GM18505 (cell line): ENCODE data around the gene TECTA.

Experiments
- ATAC-seq: cut with Tn5 transposase; IDR thresholded peaks from one replicate; pipeline ENCODE4 v1.9.1; 2021; ENCODE audit not compliant: unreplicated experiment
- POLR2A ChIP-seq: IDR thresholded peaks from 4 replicates; pipeline ENCODE4 v1.6.1; 2011; ENCODE audit warnings: borderline replicate concordance; ENCODE audit not compliant: insufficient read depth, insufficient read length; ENCODE audit errors: extremely low read depth

Gene TECTA

DNA sequence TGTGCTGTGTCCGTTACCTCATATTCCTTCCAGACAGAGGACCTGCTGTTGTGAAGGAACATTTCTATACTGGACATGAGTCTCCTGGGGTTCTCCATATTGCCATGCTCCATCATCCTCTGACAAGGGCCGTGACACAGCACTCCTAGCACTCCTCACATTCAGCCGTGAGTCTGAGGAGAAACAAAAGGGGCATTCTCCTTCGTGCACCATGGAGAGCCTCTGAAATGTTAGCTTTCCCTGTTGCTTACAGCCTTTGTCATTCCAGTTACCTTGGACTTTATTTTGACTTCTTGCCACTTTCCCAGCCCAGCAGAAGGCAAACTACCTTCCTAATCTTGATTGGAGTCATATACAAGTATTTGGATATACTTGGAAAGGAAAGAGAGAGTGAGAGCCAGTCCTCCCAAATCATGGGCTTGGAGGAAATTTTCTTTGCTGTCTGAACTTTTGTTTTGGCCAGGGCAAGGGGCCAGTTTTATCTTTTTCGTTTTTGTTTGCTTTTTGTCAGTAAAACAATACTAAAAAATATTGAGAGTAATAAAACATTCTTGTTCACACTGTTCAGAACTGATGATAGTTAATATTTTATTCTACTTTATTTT is 29.1 kb upstream of the TECTA start:
- no peak for TF ChIP-seq POLR2A
- no peak for ATAC-seq

DNA sequence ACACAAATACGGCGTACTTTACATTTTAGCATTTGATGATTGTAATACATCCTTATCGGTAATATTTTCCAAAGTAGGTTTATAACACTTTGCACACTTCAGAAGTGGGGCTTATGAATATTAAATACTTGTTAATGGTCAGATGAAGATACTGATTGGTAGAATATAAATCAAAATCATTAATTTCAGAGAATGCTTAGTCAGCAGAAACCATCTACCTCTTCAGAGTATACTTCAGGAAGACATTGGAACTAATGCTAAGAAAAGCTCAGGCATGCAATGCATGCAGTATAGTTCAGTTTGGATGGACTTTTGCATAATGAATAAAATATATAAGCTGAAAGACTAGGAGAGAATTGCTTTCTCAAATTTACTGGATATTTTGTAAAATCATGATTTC is 19.7 kb upstream of the TECTA start:
- TF ChIP-seq POLR2A = no peak
- ATAC-seq = no peak

DNA sequence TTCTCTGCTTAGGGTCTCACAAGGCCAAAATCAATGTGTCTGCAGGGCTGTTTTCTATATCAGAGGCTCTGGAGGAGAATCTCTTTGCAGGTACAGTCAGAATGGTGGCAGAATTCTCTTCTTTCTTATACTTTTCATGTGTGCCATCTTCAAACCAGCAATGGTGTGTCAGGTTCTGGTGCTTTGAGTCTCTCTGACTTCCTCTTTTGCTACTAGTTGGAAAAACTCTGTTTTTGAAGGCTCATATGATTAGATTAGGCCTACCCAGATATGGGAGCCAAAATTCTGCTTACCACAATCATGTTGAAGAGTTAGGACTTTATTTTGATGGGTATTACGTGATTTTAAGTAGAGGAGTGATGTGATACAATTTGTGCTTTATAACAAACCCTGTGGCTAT is 18.8 kb upstream of the TECTA start:
- TF ChIP-seq POLR2A = no peak
- no peak for ATAC-seq

DNA sequence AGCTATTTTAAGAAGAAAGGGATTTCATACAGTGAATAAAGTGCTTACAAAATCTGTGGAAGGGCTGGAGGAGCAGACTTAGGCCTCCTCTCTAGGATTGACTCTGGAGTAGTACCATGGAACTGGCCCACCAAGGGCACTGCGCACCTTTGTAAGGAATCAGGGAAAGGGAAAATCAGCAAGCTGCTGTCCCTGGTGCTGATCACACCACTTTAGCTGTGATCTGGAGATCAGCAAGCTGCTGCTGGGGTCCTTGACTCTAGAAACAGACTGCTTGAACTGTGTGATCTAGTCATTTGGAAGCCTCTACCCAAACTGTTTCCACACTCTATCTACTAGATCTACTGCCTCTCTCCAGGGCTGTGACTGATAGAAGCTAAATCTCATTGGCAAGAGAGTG is 18.4 kb upstream of the TECTA start:
- ATAC-seq = no peak
- no peak for TF ChIP-seq POLR2A

DNA sequence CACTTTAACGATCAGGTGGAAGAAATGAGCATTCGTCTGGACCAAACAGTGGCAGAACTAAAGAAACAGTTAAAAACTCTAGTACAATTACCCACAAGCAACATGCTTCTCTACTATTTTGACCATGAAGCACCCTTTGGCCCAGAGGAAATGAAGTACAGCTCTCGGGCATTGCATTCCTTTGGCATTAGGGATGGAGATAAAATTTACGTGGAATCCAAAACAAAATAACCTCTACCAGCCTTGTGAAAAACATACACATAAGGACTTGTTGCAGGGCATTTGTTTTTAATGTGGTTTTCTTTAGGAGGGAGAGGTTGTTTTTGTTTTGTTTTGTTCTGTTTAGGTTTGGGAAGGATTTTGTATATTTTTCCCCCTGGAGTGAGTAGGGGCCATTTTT is 14.2 kb upstream of the TECTA start:
- no peak for TF ChIP-seq POLR2A
- ATAC-seq = no peak

DNA sequence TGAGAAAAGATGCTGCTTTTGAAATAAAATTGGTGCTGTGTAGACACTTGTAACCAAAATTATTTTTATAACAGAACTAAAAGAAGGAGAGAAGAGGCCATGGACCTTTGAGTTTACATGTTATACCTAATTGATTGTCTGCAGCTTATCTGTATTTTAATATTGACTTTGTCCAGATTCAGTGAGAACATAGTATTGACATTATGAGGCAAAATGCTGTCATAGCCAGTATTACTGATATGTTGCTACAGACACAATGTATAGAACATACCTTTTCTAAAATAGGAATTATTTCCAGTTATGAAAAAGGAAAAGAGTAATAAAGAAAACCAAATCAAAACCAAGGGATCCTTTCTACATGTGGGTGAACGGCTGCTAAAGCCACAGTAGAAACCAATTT is 11.5 kb upstream of the TECTA start:
- no peak for TF ChIP-seq POLR2A
- no peak for ATAC-seq

DNA sequence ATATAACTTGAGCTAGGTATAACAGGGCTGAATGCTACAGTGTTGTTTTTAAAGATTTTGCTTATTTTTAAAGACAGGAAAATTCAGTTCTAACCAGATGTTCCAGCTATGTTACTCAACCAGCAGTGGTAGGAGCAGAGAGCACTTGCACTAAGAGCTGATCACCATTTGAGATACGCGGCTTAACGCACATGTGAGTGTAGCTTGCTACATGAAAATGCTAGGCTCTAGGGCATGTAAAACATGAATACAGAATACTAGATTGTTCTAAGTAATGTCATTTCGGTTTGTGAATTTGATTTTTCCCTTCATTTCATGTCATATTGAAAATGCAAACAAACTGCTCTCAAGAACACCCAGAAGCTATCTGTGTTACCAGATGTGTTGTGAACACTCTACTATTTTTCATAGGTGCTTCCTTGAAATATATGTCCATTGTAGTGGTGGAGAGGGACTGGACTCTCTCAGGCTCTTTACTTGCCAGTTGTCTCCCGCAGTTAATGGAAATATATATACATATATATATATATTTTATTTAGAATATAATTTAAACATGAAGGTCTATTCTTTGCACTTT is 10.8 kb upstream of the TECTA start:
- no peak for ATAC-seq
- TF ChIP-seq POLR2A = no peak

DNA sequence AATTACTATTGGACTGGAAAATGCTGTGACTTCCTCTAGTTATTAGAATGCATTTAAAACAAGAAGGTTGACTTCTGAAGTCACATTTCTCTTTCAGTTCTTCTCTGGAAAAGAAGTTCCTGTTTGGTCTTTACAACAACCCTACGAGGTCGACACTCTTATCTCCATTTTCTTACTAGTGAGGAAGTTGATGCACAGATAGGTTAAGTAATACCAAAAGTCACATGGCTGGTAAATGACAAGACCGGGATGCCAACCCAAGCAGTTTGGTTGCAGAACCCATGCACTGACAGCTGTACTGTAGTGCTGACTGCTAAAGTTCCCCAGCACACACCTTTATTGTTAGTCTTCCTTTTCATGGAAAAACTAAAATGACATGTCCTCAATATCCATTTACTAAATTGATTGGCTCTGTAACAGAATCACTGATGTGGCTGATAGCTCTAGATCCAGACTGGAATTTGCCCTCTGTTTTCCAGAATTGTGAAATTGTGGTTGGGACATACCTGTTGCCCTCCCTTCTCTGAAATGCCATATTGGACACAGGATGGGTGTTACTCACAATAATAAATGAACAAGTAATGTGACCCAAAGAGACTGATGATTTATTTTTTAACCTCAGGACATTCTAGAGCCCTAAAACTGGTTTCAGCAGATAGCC is 9.4 kb upstream of the TECTA start:
- ATAC-seq = no peak
- TF ChIP-seq POLR2A = no peak

DNA sequence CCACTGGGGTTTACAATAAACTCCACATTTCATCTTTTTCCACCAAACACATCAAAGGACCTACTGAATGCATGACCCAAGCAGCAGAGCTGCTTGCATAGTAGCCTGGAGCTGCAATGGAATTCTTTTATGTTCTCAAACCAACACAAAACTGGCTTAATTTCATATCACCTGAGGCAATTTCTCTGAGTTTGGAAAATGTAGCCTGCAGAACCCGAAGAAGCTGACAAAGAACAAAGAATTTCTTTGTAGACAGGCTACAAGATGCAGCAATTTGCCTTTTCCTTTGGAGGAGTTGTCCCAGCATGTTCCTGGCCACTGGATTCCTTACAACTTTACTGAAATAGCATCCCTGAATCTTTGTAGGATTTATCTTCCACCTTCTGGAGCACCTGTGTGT is 5.5 kb upstream of the TECTA start:
- ATAC-seq = no peak
- TF ChIP-seq POLR2A = no peak

DNA sequence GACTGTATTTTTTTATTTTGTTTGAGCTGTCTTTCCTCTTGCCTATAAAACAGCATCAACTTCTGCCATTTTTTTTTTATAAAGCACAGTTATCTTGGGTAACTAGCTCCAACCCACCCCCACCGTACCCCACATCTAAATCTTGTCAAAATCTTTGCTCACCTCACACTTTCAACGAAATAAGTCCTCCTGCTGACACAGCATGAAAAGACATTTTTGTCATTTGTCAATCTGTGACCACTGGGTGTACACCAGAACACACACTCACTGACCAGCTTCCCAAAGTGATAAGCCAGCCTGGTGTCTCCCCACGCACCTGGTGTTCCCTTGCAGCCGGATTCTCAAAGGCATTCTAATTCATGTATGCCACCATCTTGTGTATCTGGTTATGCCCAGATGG is 1.7 kb upstream of the TECTA start:
- ATAC-seq = no peak
- no peak for TF ChIP-seq POLR2A

DNA sequence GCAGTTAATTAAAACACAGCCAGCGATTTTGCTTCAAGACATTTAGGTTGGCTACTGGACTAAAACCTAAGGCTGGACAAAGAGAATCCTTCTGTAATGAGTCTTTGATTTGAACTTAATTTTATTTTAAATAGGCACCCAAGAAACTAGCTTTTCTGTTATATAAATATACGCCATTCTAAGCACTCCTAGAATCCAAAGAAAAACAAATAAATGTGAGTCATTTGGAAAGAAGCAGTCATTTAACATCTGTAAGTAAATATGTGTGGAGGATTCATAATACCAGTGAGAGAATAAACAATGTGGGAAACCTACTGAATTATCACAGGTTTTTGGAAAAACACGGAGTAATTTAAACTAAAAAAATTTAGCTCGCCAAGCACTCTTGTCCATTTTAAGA is 1.2 kb upstream of the TECTA start:
- TF ChIP-seq POLR2A = no peak
- no peak for ATAC-seq

DNA sequence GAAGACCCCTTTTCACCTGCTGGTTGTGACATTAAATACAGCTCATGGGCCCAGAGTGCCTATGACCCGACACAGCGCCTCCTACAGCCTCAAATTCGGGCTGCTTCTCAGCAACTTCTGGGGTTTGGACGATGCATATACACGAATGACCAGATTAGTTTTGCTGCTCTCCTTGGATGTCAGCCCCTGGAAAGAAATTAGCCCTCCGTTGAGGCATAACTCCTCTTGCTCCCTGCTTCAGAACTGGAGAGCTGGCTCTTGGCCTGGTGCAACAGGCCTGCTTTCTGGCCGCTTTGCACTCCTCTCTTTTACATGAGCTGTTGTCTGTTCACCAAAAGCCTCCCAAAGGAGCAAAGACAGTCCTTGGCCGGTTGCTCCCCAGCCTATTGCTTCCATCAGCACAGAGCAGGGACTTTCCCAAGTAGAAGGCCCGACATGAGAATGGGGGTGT is 3.3 kb downstream of the TECTA start:
- no peak for TF ChIP-seq POLR2A
- no peak for ATAC-seq

DNA sequence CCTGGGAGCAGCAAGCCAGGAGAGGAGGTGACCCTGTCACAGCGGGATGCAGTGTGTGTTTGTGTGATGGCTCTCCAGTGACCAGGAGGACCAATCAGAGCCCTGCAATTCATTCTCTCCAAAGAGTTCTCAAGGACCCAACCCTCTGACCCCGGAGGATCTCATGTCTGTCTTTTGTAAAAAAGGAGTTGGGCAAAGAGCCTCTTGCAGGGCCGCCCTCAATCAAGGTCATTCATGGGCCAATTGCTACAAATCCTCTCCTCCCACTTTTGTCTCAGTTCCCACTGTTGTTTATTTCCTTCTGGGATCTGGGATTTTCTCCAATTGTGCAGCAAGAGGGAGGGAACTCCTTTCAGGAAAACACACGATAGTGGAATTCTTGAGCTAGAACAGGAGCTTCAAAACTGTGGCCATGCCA is 4.0 kb downstream of the TECTA start:
- no peak for TF ChIP-seq POLR2A
- ATAC-seq = no peak

DNA sequence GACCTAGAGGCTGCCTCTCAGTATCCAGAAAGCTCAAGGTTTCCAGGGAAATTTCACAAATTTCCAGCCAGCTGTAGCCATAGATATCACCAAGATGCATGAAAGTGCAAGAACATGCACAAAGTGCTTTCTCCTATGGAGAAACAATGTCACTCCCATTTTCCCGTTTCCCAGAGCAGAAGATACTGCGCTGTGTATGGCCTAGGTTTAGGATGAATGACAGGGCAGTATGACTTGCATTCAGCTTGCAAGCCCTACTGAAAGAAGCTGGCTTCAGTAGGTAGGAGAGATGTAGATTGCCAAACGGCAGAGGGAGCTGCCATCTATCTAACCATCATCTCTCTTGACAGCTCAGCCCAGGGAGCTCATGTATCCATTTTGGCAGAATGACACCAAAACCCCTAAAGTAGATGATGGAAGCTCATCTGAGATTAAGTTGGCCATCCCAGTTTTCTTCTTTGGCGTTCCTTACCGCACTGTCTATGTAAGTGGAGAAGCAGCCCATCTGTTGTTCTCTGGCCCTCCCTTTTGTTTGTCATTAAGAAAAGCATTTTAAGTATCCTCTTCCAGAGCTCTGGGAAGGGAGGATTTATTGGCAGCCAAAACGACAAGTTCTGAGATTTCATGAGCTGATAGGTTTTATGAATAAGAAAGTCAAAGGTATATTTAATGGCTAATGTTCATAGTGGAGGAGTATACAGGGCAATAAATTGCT is 4.6 kb downstream of the TECTA start:
- no peak for TF ChIP-seq POLR2A
- no peak for ATAC-seq
